Spleen (tissue), 7 donors: Measurements from ENCODE around the gene NFIX.

Experiments used
- POLR2A ChIP-seq, 3 donors: fragments of 450-650 bp; IDR thresholded peaks; one replicate each; pipeline ENCODE4 v1.5.1; 2017; ENCODE audit warnings: antibody characterized with exemption in 3 of 3, mild to moderate bottlenecking in 1 of 3
- POLR2AphosphoS5 ChIP-seq, 3 donors: sonication (generic); formaldehyde crosslinking; IDR thresholded peaks; one replicate each; pipeline ENCODE4 v1.5.1; 2017; ENCODE audit warnings: antibody characterized with exemption in 3 of 3
- TF ChIP-seq, protein P1 (sequence below), 11 experiments: fragments of 200-600 bp in 7 of 11; fragments of 450-650 bp in 4 of 11; sonication (generic) in 4 of 11; IDR thresholded peaks in 8 of 11; conservative IDR thresholded peaks in 3 of 11; 1 replicate in 7 of 11; 2 replicates in 4 of 11; pipeline versions ENCODE4 v1.4.0 to v1.8.0; 2016 to 2021; ENCODE audit warnings: antibody characterized with exemption in 11 of 11, inconsistent platforms in 4 of 11, mild to moderate bottlenecking in 1 of 11
- donor health status: DM: no; HTN: no; CAD: no; lungs with moderate emphysema.
- donor health status: DM: no; HTN: no; CAD: no.
- donor health status: DM: no; HTN: no; CAD: no.

DNA sequence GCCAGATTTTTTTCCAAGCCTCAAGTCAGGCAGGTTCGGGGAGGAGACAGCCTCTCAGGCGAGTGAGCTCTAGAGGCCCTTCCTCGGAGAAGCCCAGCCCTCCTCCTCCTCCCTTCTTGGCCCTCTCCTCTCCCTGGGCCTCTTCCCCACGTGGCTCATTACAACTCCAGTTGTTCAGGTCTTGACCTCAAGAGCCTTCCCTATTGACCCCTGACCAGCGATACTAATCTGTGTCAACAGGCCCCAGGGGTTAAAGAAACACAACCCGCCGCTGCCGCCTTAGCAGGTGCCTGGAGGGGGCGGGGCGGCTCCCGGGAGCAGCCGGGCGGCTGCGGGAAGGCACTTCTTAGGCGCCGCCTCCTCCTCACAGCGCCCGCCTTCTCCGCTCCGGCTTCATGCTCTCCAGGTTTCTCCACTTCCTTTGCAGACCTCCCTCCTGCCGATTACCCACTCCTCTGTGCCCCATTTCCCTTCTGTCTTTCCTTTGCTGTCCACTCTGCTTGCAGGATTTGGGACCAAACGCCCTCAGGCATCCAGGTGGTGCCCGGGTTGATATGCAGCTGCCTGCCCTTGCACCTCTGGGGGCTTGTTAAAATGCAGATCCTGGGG lies 56.4 kb downstream of the NFIX start:
- TF ChIP-seq, protein P1, sequence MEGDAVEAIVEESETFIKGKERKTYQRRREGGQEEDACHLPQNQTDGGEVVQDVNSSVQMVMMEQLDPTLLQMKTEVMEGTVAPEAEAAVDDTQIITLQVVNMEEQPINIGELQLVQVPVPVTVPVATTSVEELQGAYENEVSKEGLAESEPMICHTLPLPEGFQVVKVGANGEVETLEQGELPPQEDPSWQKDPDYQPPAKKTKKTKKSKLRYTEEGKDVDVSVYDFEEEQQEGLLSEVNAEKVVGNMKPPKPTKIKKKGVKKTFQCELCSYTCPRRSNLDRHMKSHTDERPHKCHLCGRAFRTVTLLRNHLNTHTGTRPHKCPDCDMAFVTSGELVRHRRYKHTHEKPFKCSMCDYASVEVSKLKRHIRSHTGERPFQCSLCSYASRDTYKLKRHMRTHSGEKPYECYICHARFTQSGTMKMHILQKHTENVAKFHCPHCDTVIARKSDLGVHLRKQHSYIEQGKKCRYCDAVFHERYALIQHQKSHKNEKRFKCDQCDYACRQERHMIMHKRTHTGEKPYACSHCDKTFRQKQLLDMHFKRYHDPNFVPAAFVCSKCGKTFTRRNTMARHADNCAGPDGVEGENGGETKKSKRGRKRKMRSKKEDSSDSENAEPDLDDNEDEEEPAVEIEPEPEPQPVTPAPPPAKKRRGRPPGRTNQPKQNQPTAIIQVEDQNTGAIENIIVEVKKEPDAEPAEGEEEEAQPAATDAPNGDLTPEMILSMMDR (IDR thresholded peaks at IDR 0.05 in 8 of 11, conservative IDR thresholded peaks at IDR 0.05 in 3 of 11) = no peak
- no peak for TF ChIP-seq POLR2A (IDR thresholded peaks at IDR 0.05)
- peak in 2 of 3 donors; percentile 11 for TF ChIP-seq POLR2AphosphoS5 (IDR thresholded peaks at IDR 0.05)
